ENCODE results near the gene DNAJB13.
A peak's percentile ranks its signal among the peaks of the same experiment; 100 is the strongest.

- TF ChIP-seq EZH2phosphoT487 (IDR thresholded peaks at IDR 0.05; ENCODE audit: borderline replicate concordance, low read depth, low read length) (no peak), CTCF (conservative IDR thresholded peaks at IDR 0.05; ENCODE audit: low read length) (peak; percentile 58)
Measured at GRCh38 chr11:73997120-73997770, 46.4 kb downstream of the DNAJB13 start.
